HEK293 (cell line): ENCODE data around the gene EPN2.

ENCODE experiments used
- CTCF ChIA-PET: fragments of 350-600 bp; formaldehyde crosslinking; extraction: SDS; loops from one replicate; lab custom pipeline; 2021; ENCODE audit warnings: antibody characterized with exemption; lab: Yijun Ruan, JAX
- POLR2A ChIA-PET: fragments of 300-600 bp; formaldehyde crosslinking; extraction: SDS; loops from one replicate; lab custom pipeline; 2020; ENCODE audit warnings: antibody characterized with exemption, inconsistent platforms; lab: Yijun Ruan, JAX
- H3K27ac ChIP-seq: fragments of 200-500 bp; sonication (Bioruptor generic); 2 replicates; pipeline ENCODE4 v1.5.1; 2014; ENCODE audit warnings: low read depth, low read length, control low read depth, inconsistent platforms; ENCODE audit errors: extremely low read depth
- H3K36me3 ChIP-seq, 2 experiments: fragments of 200-500 bp in 1 of 2; sonication (Bioruptor generic) in 1 of 2; 1 replicate in 1 of 2; 2 replicates in 1 of 2; pipeline ENCODE4 v1.5.1; 2014 to 2017; ENCODE audit warnings: inconsistent platforms in 2 of 2, low read length in 2 of 2; ENCODE audit not compliant: control insufficient read depth in 2 of 2, insufficient read depth in 1 of 2
- H3K4me1 ChIP-seq: fragments of 200-500 bp; sonication (Bioruptor generic); 2 replicates; pipeline ENCODE4 v1.5.1; 2014; ENCODE audit warnings: mild to moderate bottlenecking, low read length, inconsistent platforms; ENCODE audit not compliant: control insufficient read depth, insufficient read depth
- H3K4me3 ChIP-seq: 2 replicates; pipeline ENCODE4 v1.5.1; 2011; ENCODE audit warnings: low read depth, mild to moderate bottlenecking, control low read depth, low read length, moderate library complexity
- H3K9me3 ChIP-seq: fragments of 200-500 bp; sonication (Bioruptor generic); 2 replicates; pipeline ENCODE4 v1.5.1; 2014; ENCODE audit warnings: low read depth, low read length, inconsistent platforms; ENCODE audit not compliant: control insufficient read depth, insufficient read depth
- GLIS2 ChIP-seq: fragments of 450-650 bp; formaldehyde crosslinking; IDR thresholded peaks from 2 replicates; pipeline ENCODE4 v1.5.1; 2016; ENCODE audit warnings: missing biosample characterization, missing genetic modification characterization
- INSM2 ChIP-seq: fragments of 450-650 bp; formaldehyde crosslinking; IDR thresholded peaks from 2 replicates; pipeline ENCODE4 v1.5.1; 2016; ENCODE audit warnings: missing biosample characterization, missing genetic modification characterization
- KLF7 ChIP-seq: fragments of 450-650 bp; formaldehyde crosslinking; IDR thresholded peaks from 2 replicates; pipeline ENCODE4 v1.5.1; 2016; ENCODE audit warnings: missing biosample characterization, missing genetic modification characterization, borderline replicate concordance
- PRDM6 ChIP-seq: fragments of 450-650 bp; formaldehyde crosslinking; IDR thresholded peaks from 2 replicates; pipeline ENCODE4 v1.5.1; 2017; ENCODE audit warnings: missing biosample characterization, missing genetic modification characterization
- SALL2 ChIP-seq: fragments of 450-650 bp; formaldehyde crosslinking; IDR thresholded peaks from 2 replicates; pipeline ENCODE4 v1.5.0; 2017; ENCODE audit warnings: missing biosample characterization, mild to moderate bottlenecking, missing genetic modification characterization, borderline replicate concordance
- YY2 ChIP-seq: fragments of 450-650 bp; formaldehyde crosslinking; IDR thresholded peaks from 2 replicates; pipeline ENCODE4 v1.5.1; 2016; ENCODE audit warnings: missing biosample characterization, missing genetic modification characterization
- ZBTB10 ChIP-seq: fragments of 450-650 bp; formaldehyde crosslinking; IDR thresholded peaks from 2 replicates; pipeline ENCODE4 v1.5.1; 2016; ENCODE audit warnings: missing biosample characterization, missing genetic modification characterization
- ZBTB20 ChIP-seq: fragments of 450-650 bp; formaldehyde crosslinking; IDR thresholded peaks from 2 replicates; pipeline ENCODE4 v1.5.1; 2016; ENCODE audit warnings: missing biosample characterization, missing genetic modification characterization
- ZBTB7A ChIP-seq: fragments of 450-650 bp; formaldehyde crosslinking; IDR thresholded peaks from 2 replicates; pipeline ENCODE4 v1.5.1; 2016; ENCODE audit warnings: low read depth, missing biosample characterization, missing genetic modification characterization
- ZFP41 ChIP-seq: fragments of 450-650 bp; formaldehyde crosslinking; IDR thresholded peaks from 2 replicates; pipeline ENCODE4 v1.5.1; 2016; ENCODE audit warnings: missing biosample characterization, missing genetic modification characterization, borderline replicate concordance
- ZNF10 ChIP-seq: fragments of 450-650 bp; formaldehyde crosslinking; IDR thresholded peaks from 2 replicates; pipeline ENCODE4 v1.5.1; 2017; ENCODE audit warnings: missing biosample characterization, missing genetic modification characterization
- ZNF138 ChIP-seq: fragments of 450-650 bp; formaldehyde crosslinking; IDR thresholded peaks from 2 replicates; pipeline ENCODE4 v1.5.1; 2016; ENCODE audit warnings: missing biosample characterization, missing genetic modification characterization, borderline replicate concordance
- ZNF2 ChIP-seq: fragments of 450-650 bp; formaldehyde crosslinking; IDR thresholded peaks from 2 replicates; pipeline ENCODE4 v1.5.1; 2016; ENCODE audit warnings: missing biosample characterization, missing genetic modification characterization
- ZNF398 ChIP-seq: fragments of 450-650 bp; formaldehyde crosslinking; IDR thresholded peaks from 2 replicates; pipeline ENCODE4 v1.5.1; 2017; ENCODE audit warnings: missing biosample characterization, missing genetic modification characterization
- ZNF473 ChIP-seq: fragments of 450-650 bp; formaldehyde crosslinking; IDR thresholded peaks from 2 replicates; pipeline ENCODE4 v1.5.1; 2017; ENCODE audit warnings: missing biosample characterization, missing genetic modification characterization
- ZNF549 ChIP-seq: fragments of 450-650 bp; IDR thresholded peaks from 2 replicates; pipeline ENCODE4 v1.5.1; 2018; ENCODE audit warnings: missing biosample characterization, missing genetic modification characterization, mild to moderate bottlenecking, inconsistent platforms, moderate library complexity
- ZNF555 ChIP-seq: fragments of 450-650 bp; formaldehyde crosslinking; conservative IDR thresholded peaks from 2 replicates; pipeline ENCODE4 v1.5.1; 2017; ENCODE audit warnings: missing biosample characterization, mild to moderate bottlenecking, missing genetic modification characterization, inconsistent platforms
- ZNF600 ChIP-seq: fragments of 450-650 bp; formaldehyde crosslinking; IDR thresholded peaks from 2 replicates; pipeline ENCODE4 v1.5.1; 2016; ENCODE audit warnings: missing biosample characterization, missing genetic modification characterization
- ZNF670 ChIP-seq: fragments of 450-650 bp; formaldehyde crosslinking; IDR thresholded peaks from 2 replicates; pipeline ENCODE4 v1.5.1; 2016; ENCODE audit warnings: missing biosample characterization, missing genetic modification characterization, low read depth
- TF ChIP-seq, protein P1 (sequence below): fragments of 450-650 bp; formaldehyde crosslinking; optimal IDR thresholded peaks from 2 replicates; pipeline ENCODE3; 2016; ENCODE audit warnings: missing biosample characterization, mild to moderate bottlenecking, missing genetic modification characterization

Gene EPN2

DNA sequence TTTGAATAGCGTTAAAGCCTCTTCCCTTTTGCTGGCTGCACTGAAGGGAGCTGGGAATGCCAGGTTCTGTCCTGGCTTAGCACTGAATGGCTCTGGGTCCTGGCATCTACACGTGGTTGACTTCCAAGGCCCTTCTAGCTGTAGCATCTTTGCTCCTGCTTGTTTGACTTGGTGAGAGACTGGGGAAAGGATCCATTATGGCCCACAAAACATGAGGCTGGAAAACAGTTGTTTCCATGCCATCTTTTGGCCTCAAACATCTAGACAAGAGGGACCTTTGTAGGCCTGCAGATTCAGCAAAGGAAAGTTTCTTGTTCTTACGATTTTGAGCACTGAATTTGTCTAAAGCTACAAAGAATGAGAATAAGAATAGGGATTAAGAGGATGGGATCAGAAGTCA is 32.5 kb downstream of the EPN2 start:
- TF ChIP-seq, protein P1, sequence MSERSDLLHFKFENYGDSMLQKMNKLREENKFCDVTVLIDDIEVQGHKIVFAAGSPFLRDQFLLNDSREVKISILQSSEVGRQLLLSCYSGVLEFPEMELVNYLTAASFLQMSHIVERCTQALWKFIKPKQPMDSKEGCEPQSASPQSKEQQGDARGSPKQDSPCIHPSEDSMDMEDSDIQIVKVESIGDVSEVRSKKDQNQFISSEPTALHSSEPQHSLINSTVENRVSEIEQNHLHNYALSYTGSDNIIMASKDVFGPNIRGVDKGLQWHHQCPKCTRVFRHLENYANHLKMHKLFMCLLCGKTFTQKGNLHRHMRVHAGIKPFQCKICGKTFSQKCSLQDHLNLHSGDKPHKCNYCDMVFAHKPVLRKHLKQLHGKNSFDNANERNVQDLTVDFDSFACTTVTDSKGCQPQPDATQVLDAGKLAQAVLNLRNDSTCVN: no peak
- TF ChIP-seq ZNF670 (tag by site-specific recombination): no peak
- no peak for TF ChIP-seq ZNF10
- no peak for TF ChIP-seq KLF7 (tag by site-specific recombination)
- TF ChIP-seq ZNF473: no peak
- TF ChIP-seq ZNF2 (tag by site-specific recombination): no peak
- no peak for TF ChIP-seq GLIS2 (tag by site-specific recombination)
- TF ChIP-seq YY2 (tag by site-specific recombination): no peak
- no peak for TF ChIP-seq PRDM6 (tag by site-specific recombination)
- TF ChIP-seq INSM2 (tag by site-specific recombination): no peak
- no peak for TF ChIP-seq SALL2 (tag by site-specific recombination)
- TF ChIP-seq ZNF549: no peak
- no peak for TF ChIP-seq ZNF600 (tag by site-specific recombination)
- TF ChIP-seq ZNF555: no peak
- TF ChIP-seq ZBTB10: no peak
- no peak for TF ChIP-seq ZFP41 (tag by site-specific recombination)
- no peak for TF ChIP-seq ZBTB20 (tag by site-specific recombination)
- TF ChIP-seq ZNF398 (tag by site-specific recombination): no peak
- no peak for TF ChIP-seq ZNF138
- TF ChIP-seq ZBTB7A (tag by site-specific recombination): no peak
- CTCF ChIA-PET: interaction anchor here (1.0 to 1.3 kb wide), 2 partner anchors 8 to 11 kb away, joined by 3 to 6 read pairs; no protein-coding TSS in a partner anchor

More for the DNA sequence above, 32.5 kb downstream of the EPN2 start:
- POLR2A ChIA-PET: no interaction called here
- Histone ChIP-seq H3K36me3 (peaks cover 0 to 18% of the 10 kb centered on the region in 2 experiments; a peak in 2 of 3 replicates), H3K4me3 (no peak overlapping the region), H3K4me1 (no peaks in the 10 kb centered on the region; the same call in 1 of the 2 replicates), H3K9me3 (no peaks in the 10 kb centered on the region), H3K27ac (no peak overlapping the region)
